ENCODE results near the gene SCIMP. TPM values are rescaled to one million over a fixed set of nuclear protein-coding genes. Genes with fewer than 3 reads are reported as not detected.

Gene SCIMP
- total and polyA plus RNA-seq, 7 donors: 0.60 to 15.5 (median 4.1) TPM

- TF ChIP-seq POLR2A (IDR thresholded peaks at IDR 0.05) (no peak), EP300 (IDR thresholded peaks at IDR 0.05) (no peak), CTCF (IDR thresholded peaks at IDR 0.05) (no peak), POLR2AphosphoS5 (IDR thresholded peaks at IDR 0.05) (no peak)
- no peak overlapping the region for H3K4me3 ChIP-seq
- no peak overlapping the region for H3K27ac ChIP-seq
- H3K9me3 ChIP-seq: no peaks in the 10 kb centered on the region
- no peaks in the 10 kb centered on the region for H3K36me3 ChIP-seq
- DNase-seq: no peak
- no peaks in the 10 kb centered on the region for H3K27me3 ChIP-seq
- intact Hi-C loops (cut with DNase I): no loop called here
- no peaks in the 10 kb centered on the region for H3K4me1 ChIP-seq
- 95 to 96% methylated on average over 14 of the region's 14 CpGs for WGBS, 2 donors
Measured at GRCh38 chr17:5203178-5203907, 31.3 kb downstream of the SCIMP start.

- Histone ChIP-seq H3K4me3 (no peak overlapping the region), H3K4me1 (no peaks in the 10 kb centered on the region), H3K36me3 (no peaks in the 10 kb centered on the region), H3K27ac (no peak overlapping the region), H3K27me3 (no peaks in the 10 kb centered on the region), H3K9me3 (no peaks in the 10 kb centered on the region)
- TF ChIP-seq POLR2A (IDR thresholded peaks at IDR 0.05): no peak
- WGBS, 2 donors: 90 to 97% methylated on average over 8 of the region's 8 CpGs
- DNase-seq: no peak
- intact Hi-C loops (cut with DNase I): no loop called here
Measured at GRCh38 chr17:5201011-5201410, 33.6 kb downstream of the SCIMP start.

GRCh38 chr17:5200360-5200759 is 34.3 kb downstream of the SCIMP start:
- no peaks in the 10 kb centered on the region for H3K4me1 ChIP-seq
- no peaks in the 10 kb centered on the region for H3K9me3 ChIP-seq
- H3K4me3 ChIP-seq: no peak overlapping the region
- no peak overlapping the region for H3K27ac ChIP-seq
- no peak for TF ChIP-seq CTCF (IDR thresholded peaks at IDR 0.05)
- TF ChIP-seq POLR2A (IDR thresholded peaks at IDR 0.05): no peak
- TF ChIP-seq POLR2AphosphoS5 (IDR thresholded peaks at IDR 0.05): no peak
- TF ChIP-seq EP300 (IDR thresholded peaks at IDR 0.05): no peak
- no peaks in the 10 kb centered on the region for H3K36me3 ChIP-seq
- no peak for DNase-seq
- intact Hi-C loops (cut with DNase I): no loop called here
- H3K27me3 ChIP-seq: no peaks in the 10 kb centered on the region
- WGBS, 2 donors: 39 to 66% methylated on average over 2 of the region's 2 CpGs

- Histone ChIP-seq H3K27ac (no peak overlapping the region), H3K9me3 (no peaks in the 10 kb centered on the region), H3K27me3 (no peaks in the 10 kb centered on the region), H3K4me3 (no peak overlapping the region), H3K4me1 (no peaks in the 10 kb centered on the region), H3K36me3 (no peaks in the 10 kb centered on the region)
- 64 to 90% methylated on average over 7 of the region's 7 CpGs for WGBS, 2 donors
- intact Hi-C loops (cut with DNase I): no loop called here
- DNase-seq: no peak
- TF ChIP-seq CTCF (IDR thresholded peaks at IDR 0.05): no peak
- no peak for TF ChIP-seq POLR2A (IDR thresholded peaks at IDR 0.05)
- TF ChIP-seq EP300 (IDR thresholded peaks at IDR 0.05): no peak
- TF ChIP-seq POLR2AphosphoS5 (IDR thresholded peaks at IDR 0.05): no peak
Measured at GRCh38 chr17:5198472-5198871, 36.2 kb downstream of the SCIMP start.

- Histone ChIP-seq H3K4me3 (no peak overlapping the region), H3K27me3 (no peaks in the 10 kb centered on the region), H3K36me3 (peaks cover 0 to 3% (median 0%) of the 10 kb centered on the region in 4 donors), H3K9me3 (no peaks in the 10 kb centered on the region), H3K4me1 (peaks cover 0 to 23% (median 16%) of the 10 kb centered on the region in 4 donors), H3K27ac (no peak overlapping the region)
- no peak for DNase-seq
- WGBS, 2 donors: 90 to 95% methylated on average over 2 of the region's 2 CpGs
- intact Hi-C loops (cut with DNase I): loop anchor here (5.0 kb wide), 2 partner anchors 82 to 117 kb away; partner anchors contain the start of genes ZFP3 and ZNF232
- no peak for TF ChIP-seq EP300 (IDR thresholded peaks at IDR 0.05)
- TF ChIP-seq POLR2A (IDR thresholded peaks at IDR 0.05): no peak
- no peak for TF ChIP-seq CTCF (IDR thresholded peaks at IDR 0.05)
- no peak for TF ChIP-seq POLR2AphosphoS5 (IDR thresholded peaks at IDR 0.05)
Measured at GRCh38 chr17:5194346-5194745, 40.3 kb downstream of the SCIMP start.

Measured in sigmoid colon (tissue), 7 donors.